H1 (cell line): Measurements from ENCODE around the gene B3GALT5. TPM values are rescaled to one million over a fixed set of nuclear protein-coding genes. Genes with fewer than 3 reads are reported as not detected.
A peak's percentile ranks its signal among the peaks of the same experiment; 100 is the strongest.

Experiments used
- CTCF ChIA-PET: fragments of 300-600 bp; sonication (Branson Sonifier 250); formaldehyde crosslinking; loops from one replicate; lab custom pipeline; 2021; ENCODE audit not compliant: partially characterized antibody; lab: Charles Lee
- POLR2A ChIA-PET: fragments of 300-600 bp; sonication (Branson Sonifier 250); formaldehyde crosslinking; loops from one replicate; lab custom pipeline; 2021; ENCODE audit warnings: inconsistent platforms; ENCODE audit not compliant: partially characterized antibody; lab: Charles Lee
- DNase-seq, 2 experiments: peaks; one replicate each; pipeline versions ENCODE4 v3.0.0 to v3.0.0-alpha.2; 2010 to 2022; ENCODE audit warnings: low spot score in 2 of 2, low read depth in 1 of 2, mixed read lengths in 1 of 2
- FAIRE-seq: peaks from 2 replicates; lab custom pipeline; 2011; peaks lifted over from hg19 to GRCh38; lab: Jason Lieb, UNC
- H2AFZ ChIP-seq: 2 replicates; pipeline ENCODE4 v1.8.1; 2012; ENCODE audit warnings: low read length, inconsistent platforms
- H2AK5ac ChIP-seq: 2 replicates; pipeline ENCODE4 v1.6.1; 2013; ENCODE audit warnings: low read depth, low read length
- H2BK120ac ChIP-seq: replicated peaks from 2 replicates; pipeline ENCODE3; 2013; ENCODE audit warnings: low read depth, low read length, inconsistent platforms
- H2BK12ac ChIP-seq: 2 replicates; pipeline ENCODE4 v1.6.1; 2013; ENCODE audit warnings: low read depth, low read length
- H2BK15ac ChIP-seq: 2 replicates; pipeline ENCODE4 v1.6.1; 2013; ENCODE audit warnings: low read length
- H2BK20ac ChIP-seq: 2 replicates; pipeline ENCODE4 v1.6.1; 2013; ENCODE audit warnings: low read length
- H2BK5ac ChIP-seq: 2 replicates; pipeline ENCODE4 v1.6.1; 2013; ENCODE audit warnings: low read depth, low read length
- H3K14ac ChIP-seq: 2 replicates; pipeline ENCODE4 v1.6.1; 2013; ENCODE audit warnings: inconsistent platforms; ENCODE audit not compliant: insufficient read length
- H3K18ac ChIP-seq: 2 replicates; pipeline ENCODE4 v1.6.1; 2013; ENCODE audit warnings: low read length; ENCODE audit errors: extremely low read depth
- H3K23ac ChIP-seq: 2 replicates; pipeline ENCODE4 v1.6.1; 2013; ENCODE audit warnings: inconsistent platforms; ENCODE audit not compliant: insufficient read length
- H3K23me2 ChIP-seq: 2 replicates; pipeline ENCODE4 v1.6.1; 2013; ENCODE audit warnings: low read depth, low read length
- H3K27ac ChIP-seq: 2 replicates; pipeline ENCODE4 v1.6.1; 2011; ENCODE audit warnings: low read depth, low read length, inconsistent platforms
- H3K27me3 ChIP-seq, 4 experiments: replicated peaks in 1 of 4; 1 replicate in 1 of 4; 2 replicates in 3 of 4; pipeline versions ENCODE4 v1.6.1 to v1.8.1; 2011 to 2013; ENCODE audit warnings: low read length in 3 of 4, mild to moderate bottlenecking in 3 of 4, inconsistent platforms in 2 of 4, mixed read lengths in 2 of 4, moderate library complexity in 1 of 4; ENCODE audit not compliant: control insufficient read depth in 3 of 4, insufficient read depth in 3 of 4; ENCODE audit errors: extremely low read depth in 1 of 4
- H3K36me3 ChIP-seq, 4 experiments: 2 replicates each; pipeline versions ENCODE4 v1.6.1 to v1.8.1; 2011 to 2013; ENCODE audit warnings: mild to moderate bottlenecking in 4 of 4, low read length in 3 of 4, moderate library complexity in 2 of 4, control low read depth in 1 of 4, inconsistent platforms in 1 of 4; ENCODE audit not compliant: insufficient read depth in 4 of 4, control insufficient read depth in 2 of 4
- H3K4ac ChIP-seq: replicated peaks from 2 replicates; pipeline ENCODE3; 2013; ENCODE audit warnings: low read length, low read depth, mixed read lengths, inconsistent platforms; ENCODE audit not compliant: insufficient read length
- H3K4me1 ChIP-seq, 4 experiments: replicated peaks in 1 of 4; 1 replicate in 1 of 4; 2 replicates in 3 of 4; pipeline versions ENCODE4 v1.6.1 to v1.8.1; 2011 to 2013; ENCODE audit warnings: low read length in 3 of 4, inconsistent platforms in 2 of 4, mixed read lengths in 1 of 4; ENCODE audit not compliant: insufficient read depth in 4 of 4, control insufficient read depth in 3 of 4
- H3K4me2 ChIP-seq, 2 experiments: 2 replicates each; pipeline versions ENCODE4 v1.6.1 to v1.8.1; 2011 to 2013; ENCODE audit warnings: low read depth in 2 of 2, low read length in 2 of 2, control low read depth in 1 of 2, inconsistent platforms in 1 of 2, mild to moderate bottlenecking in 1 of 2; ENCODE audit not compliant: insufficient read depth in 1 of 2
- H3K4me3 ChIP-seq, 4 experiments: fragments of 200-600, 300-600 bp in 1 of 4; sonication (generic), shearing (Covaris generic), sonication (Bioruptor Twin) in 1 of 4; 2 replicates each; pipeline versions ENCODE4 v1.5.1 to v1.8.1; 2011 to 2016; ENCODE audit warnings: low read length in 4 of 4, low read depth in 3 of 4, control low read depth in 2 of 4, inconsistent platforms in 2 of 4, mild to moderate bottlenecking in 2 of 4, mixed read lengths in 1 of 4, moderate library complexity in 1 of 4; ENCODE audit not compliant: insufficient read depth in 2 of 4; ENCODE audit errors: extremely low read depth in 1 of 4
- H3K56ac ChIP-seq: replicated peaks from 2 replicates; pipeline ENCODE3; 2013; ENCODE audit warnings: low read depth, mild to moderate bottlenecking, mixed read lengths, low read length, inconsistent platforms; ENCODE audit not compliant: insufficient read length
- H3K79me1 ChIP-seq: 2 replicates; pipeline ENCODE4 v1.6.1; 2013; ENCODE audit warnings: low read depth, low read length, control low read depth
- H3K79me2 ChIP-seq, 2 experiments: 2 replicates each; pipeline versions ENCODE4 v1.6.1 to v1.8.1; 2012 to 2013; ENCODE audit warnings: low read length in 2 of 2, mild to moderate bottlenecking in 2 of 2, inconsistent platforms in 1 of 2; ENCODE audit not compliant: insufficient read depth in 2 of 2, control insufficient read depth in 1 of 2
- H3K9ac ChIP-seq, 4 experiments: replicated peaks in 1 of 4; 1 replicate in 1 of 4; 2 replicates in 3 of 4; pipeline versions ENCODE4 v1.6.1 to v1.8.1; 2011 to 2013; ENCODE audit warnings: low read depth in 3 of 4, low read length in 3 of 4, control low read depth in 2 of 4, mild to moderate bottlenecking in 2 of 4, moderate library complexity in 2 of 4, inconsistent platforms in 1 of 4; ENCODE audit errors: extremely low read depth in 1 of 4
- H3K9me3 ChIP-seq, 2 experiments: 2 replicates each; pipeline versions ENCODE4 v1.6.1 to v1.8.1; 2012 to 2013; ENCODE audit warnings: mild to moderate bottlenecking in 2 of 2, moderate library complexity in 2 of 2, control low read depth in 1 of 2, inconsistent platforms in 1 of 2, low read depth in 1 of 2, low read length in 1 of 2, mixed read lengths in 1 of 2; ENCODE audit not compliant: insufficient read depth in 2 of 2
- H4K20me1 ChIP-seq, 2 experiments: replicated peaks in 1 of 2; 2 replicates each; pipeline versions ENCODE3 to v1.8.1; 2011 to 2013; ENCODE audit warnings: inconsistent platforms in 2 of 2, low read length in 2 of 2, mild to moderate bottlenecking in 1 of 2; ENCODE audit not compliant: insufficient read depth in 2 of 2, control insufficient read depth in 1 of 2
- H4K5ac ChIP-seq: 2 replicates; pipeline ENCODE4 v1.6.1; 2013; ENCODE audit warnings: low read length, low read depth, mixed read lengths, inconsistent platforms; ENCODE audit not compliant: insufficient read length
- H4K8ac ChIP-seq: 2 replicates; pipeline ENCODE4 v1.8.0; 2013; ENCODE audit warnings: mild to moderate bottlenecking, moderate library complexity, low read length, inconsistent platforms; ENCODE audit not compliant: insufficient read depth; ENCODE audit errors: extremely low read depth
- H4K91ac ChIP-seq: replicated peaks from 2 replicates; pipeline ENCODE3; 2013; ENCODE audit warnings: low read length, mixed read lengths, inconsistent platforms; ENCODE audit not compliant: insufficient read length
- CTCF ChIP-seq, 3 experiments: IDR thresholded peaks; 1 replicate in 2 of 3; 2 replicates in 1 of 3; pipeline versions ENCODE4 v1.5.1 to v1.6.1; 2011; ENCODE audit warnings: low read length in 3 of 3, mild to moderate bottlenecking in 3 of 3, inconsistent platforms in 2 of 3, low read depth in 1 of 3, moderate library complexity in 1 of 3; ENCODE audit not compliant: insufficient read depth in 1 of 3; ENCODE audit errors: control extremely low read depth in 1 of 3
- RAD21 ChIP-seq, 2 experiments: IDR thresholded peaks in 1 of 2; conservative IDR thresholded peaks in 1 of 2; 2 replicates each; pipeline ENCODE4 v1.6.1; 2011; ENCODE audit warnings: low read depth in 2 of 2, low read length in 2 of 2, improper control_type of control experiment in 1 of 2, inconsistent platforms in 1 of 2, mild to moderate bottlenecking in 1 of 2, moderate library complexity in 1 of 2
- RFX5 ChIP-seq: IDR thresholded peaks from 2 replicates; pipeline ENCODE4 v1.6.1; 2011; ENCODE audit warnings: low read depth, low read length, improper control_type of control experiment, borderline replicate concordance
- WGBS, 2 experiments: shearing (Covaris generic) in 1 of 2; methylation state at CpG; one replicate each; pipeline versions ENCODE4 v1.1.6 to v1.1.7; 2013 to 2015; ENCODE audit warnings: low lambda C conversion rate in 2 of 2, mixed read lengths in 2 of 2, inconsistent platforms in 1 of 2, low coverage in 1 of 2, missing lambda C conversion rate in 1 of 2; ENCODE audit not compliant: insufficient replicate concordance in 2 of 2, insufficient coverage in 1 of 2, insufficient read length in 1 of 2; ENCODE audit errors: extremely low coverage in 1 of 2, missing lambda C conversion rate in 1 of 2; 5-methylcytosine and 5-hydroxymethylcytosine counted together
- polyA plus RNA-seq, 7 experiments: library from polyadenylated mRNA; depleted of rRNA in 3 of 7; stranded (reverse) in 5 of 7; unstranded in 2 of 7; fragments of >200 nt in 5 of 7; fragments of 200-250 nt in 2 of 7; gene quantifications; 1 replicate in 5 of 7; 2 replicates in 1 of 7; 4 replicates in 1 of 7; pipeline versions ENCODE4 v1.2.1 to v1.2.3, GENCODE V29; 2011 to 2013; ENCODE audit warnings: missing spikeins in 2 of 7, mixed read lengths in 2 of 7
- total RNA-seq: library from RNA; stranded (reverse); fragmentation: NEBNext Ultra II Directional; extraction: Animal tissue kit (Norgen Biotek cat#: 25700); gene quantifications from 2 replicates; pipeline ENCODE4 v1.2.1, GENCODE V29; 2021

The B3GALT5 gene
- total and polyA plus RNA-seq, 2 of the 8 experiments (the other 6 are each of a cell fraction or from before 2014, with no cell fraction given): 11.9 to 25.1 TPM

GRCh38 chr21:39712976-39713375, 100.2 kb downstream of the B3GALT5 start:
- no peak overlapping the region for H2AK5ac ChIP-seq
- H4K20me1 ChIP-seq: no peaks in the 10 kb centered on the region
- H3K27me3 ChIP-seq: no peaks in the 10 kb centered on the region
- H2BK20ac ChIP-seq: peak overlapping the region; percentile 72; the same call in 1 of the 2 replicates
- H4K8ac ChIP-seq: no peak overlapping the region
- H3K23ac ChIP-seq: no peak overlapping the region
- ChIA-PET CTCF (interaction anchor here (0.6 to 9.2 kb wide), 12 partner anchors 12 to 1181 kb away, joined by 3 to 62 read pairs (median 4); no protein-coding TSS in a partner anchor), POLR2A (no interaction called here)
- H3K79me2 ChIP-seq: no peaks in the 10 kb centered on the region
- no peak overlapping the region for H3K4me3 ChIP-seq
- H4K5ac ChIP-seq: no peak overlapping the region
- peaks cover 0 to 7% (median 3%) of the 10 kb centered on the region in 4 experiments; a peak in 3 of 7 replicates for H3K4me1 ChIP-seq
- H2BK15ac ChIP-seq: no peak overlapping the region
- no peak overlapping the region for H3K9ac ChIP-seq
- H3K36me3 ChIP-seq: no peaks in the 10 kb centered on the region
- H3K4me2 ChIP-seq: no peak overlapping the region
- H3K18ac ChIP-seq: no peak overlapping the region
- no peak overlapping the region for H2BK120ac ChIP-seq
- TF ChIP-seq RAD21 (IDR thresholded peaks at IDR 0.05 in 1 of 2, conservative IDR thresholded peaks at IDR 0.05 in 1 of 2; ENCODE audit: low read depth in 2 of 2, low read length in 2 of 2) (peak; percentile 42 to 58), RFX5 (no peak), CTCF (IDR thresholded peaks at IDR 0.05; ENCODE audit: control extremely low read depth in 1 of 3, insufficient read depth in 1 of 3, low read depth in 1 of 3, low read length in 3 of 3) (peak; percentile 38 to 55 (median 40))
- no peaks in the 10 kb centered on the region for H3K23me2 ChIP-seq
- H3K9me3 ChIP-seq: no peaks in the 10 kb centered on the region
- H2AFZ ChIP-seq: no peak overlapping the region
- H4K91ac ChIP-seq: no peak overlapping the region
- no peak for DNase-seq
- 0 out of 2 replicates have a peak overlapping the region, but pooled peaks have one; percentile 0 for H2BK5ac ChIP-seq
- WGBS, 2 experiments: 73% methylated on average over 3 of the region's 3 CpGs; no CpG with 5 or more reads in 1 of the 2 experiments
- H3K14ac ChIP-seq: no peak overlapping the region
- H2BK12ac ChIP-seq: peak overlapping the region; percentile 78; the same call in 1 of the 2 replicates
- no peak overlapping the region for H3K4ac ChIP-seq
- no peaks in the 10 kb centered on the region; the same call in 1 of the 2 replicates for H3K79me1 ChIP-seq
- FAIRE-seq: no peak
- no peak overlapping the region for H3K27ac ChIP-seq
- H3K56ac ChIP-seq: no peak overlapping the region
